HG03108 (cell line): Measurements from ENCODE around the gene SOX1.

Experiments used
- ATAC-seq: cut with Tn5 transposase; IDR thresholded peaks from one replicate; pipeline ENCODE4 v1.9.1; 2021; ENCODE audit warnings: moderate library complexity; ENCODE audit not compliant: unreplicated experiment

The SOX1 gene

DNA sequence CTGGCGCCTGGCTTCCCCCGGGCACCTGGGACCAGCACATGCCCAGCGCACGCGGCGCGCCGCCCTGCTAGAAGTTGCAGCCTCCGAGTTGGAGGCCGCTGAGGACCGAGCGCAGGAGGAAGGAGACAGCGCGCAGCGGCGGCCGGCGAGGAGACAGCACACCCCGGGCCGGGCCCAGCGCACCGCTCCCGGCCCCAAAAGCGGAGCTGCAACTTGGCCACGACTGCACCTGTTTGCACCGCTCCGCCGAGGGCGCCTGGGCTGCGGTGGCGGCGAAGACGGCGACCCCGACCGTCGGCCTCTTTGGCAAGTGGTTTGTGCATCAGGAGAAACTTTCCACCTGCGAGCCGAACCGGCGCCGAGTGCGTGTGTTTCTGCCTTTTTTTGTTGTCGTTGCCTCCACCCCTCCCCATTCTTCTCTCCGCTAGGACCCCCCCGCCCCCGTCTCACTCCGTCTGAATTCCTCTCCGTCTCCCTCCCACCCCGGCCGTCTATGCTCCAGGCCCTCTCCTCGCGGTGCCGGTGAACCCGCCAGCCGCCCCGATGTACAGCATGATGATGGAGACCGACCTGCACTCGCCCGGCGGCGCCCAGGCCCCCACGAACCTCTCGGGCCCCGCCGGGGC is at the start of gene SOX1:
Gene SOX1, plus strand, starts transcription at position 34 of the 626 bp plus-strand sequence. Its CDS starts 510 bp downstream, at position 544.
- ATAC-seq, result no peak

- ATAC-seq, result no peak
Measured at GRCh38 chr13:112024577-112024976, 42.4 kb upstream of the SOX1 start.

GRCh38 chr13:112027250-112027649 is 39.7 kb upstream of the SOX1 start:
- no peak for ATAC-seq

GRCh38 chr13:112028481-112028880 is 38.5 kb upstream of the SOX1 start:
- no peak for ATAC-seq

DNA sequence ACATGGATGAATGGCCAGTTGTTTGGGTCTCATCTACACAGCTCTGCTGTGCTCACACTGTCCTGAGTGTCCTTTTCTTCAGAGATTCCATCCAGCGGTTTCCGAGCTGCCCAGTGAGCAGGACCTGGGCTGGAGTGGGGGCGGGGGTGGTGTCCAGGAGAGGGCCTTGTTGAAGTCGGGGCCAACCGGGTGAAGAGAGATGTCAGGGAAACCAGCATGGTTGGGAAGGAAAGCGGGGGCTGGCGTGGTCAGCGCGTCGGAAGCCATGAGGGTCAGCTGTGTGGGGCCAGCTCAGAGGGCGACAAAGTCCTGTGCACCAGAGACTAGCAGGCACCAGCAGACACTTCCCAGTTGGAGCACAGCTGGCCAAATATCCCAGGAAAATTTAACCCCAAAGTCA is 37.8 kb upstream of the SOX1 start:
- no peak for ATAC-seq

DNA sequence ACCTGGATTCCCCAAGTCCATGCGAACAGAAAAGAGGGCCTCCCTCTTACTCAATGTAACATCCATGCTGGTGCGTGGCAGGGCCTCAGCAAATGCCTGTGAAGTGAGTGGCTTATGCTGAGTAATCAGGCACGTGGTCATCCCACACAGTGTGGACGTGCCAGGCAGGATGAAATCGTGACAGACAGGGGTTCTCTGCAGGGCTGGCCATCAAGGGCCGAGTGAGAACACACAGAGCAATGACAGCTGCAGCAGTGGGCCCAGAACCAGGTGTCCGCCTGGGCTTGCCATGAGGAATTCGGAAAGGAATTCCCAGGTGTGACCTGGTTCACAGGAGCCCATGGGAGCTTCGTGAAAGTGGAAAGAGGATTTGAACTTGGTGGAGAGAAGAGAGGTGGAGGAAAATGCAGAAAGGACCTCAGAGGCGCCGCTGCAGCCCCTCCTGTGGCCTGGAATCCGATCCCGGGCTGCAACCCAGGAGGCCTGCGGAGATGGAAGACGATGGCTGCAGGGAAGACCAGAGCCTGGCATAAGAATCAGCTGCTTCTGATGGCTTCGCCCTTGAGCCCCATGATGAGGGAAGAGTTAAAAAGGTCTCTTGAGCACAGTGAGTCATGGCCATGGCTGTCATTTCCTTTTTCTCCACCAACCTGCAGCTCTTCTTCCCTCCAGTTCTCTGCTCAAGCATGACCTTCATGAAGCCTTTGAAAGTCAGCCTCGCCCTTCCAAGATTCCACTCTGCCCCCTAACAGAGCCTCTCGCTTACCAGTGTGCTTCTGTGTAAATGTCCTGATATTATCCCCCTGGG is 34.6 kb upstream of the SOX1 start:
- ATAC-seq, result no peak

DNA sequence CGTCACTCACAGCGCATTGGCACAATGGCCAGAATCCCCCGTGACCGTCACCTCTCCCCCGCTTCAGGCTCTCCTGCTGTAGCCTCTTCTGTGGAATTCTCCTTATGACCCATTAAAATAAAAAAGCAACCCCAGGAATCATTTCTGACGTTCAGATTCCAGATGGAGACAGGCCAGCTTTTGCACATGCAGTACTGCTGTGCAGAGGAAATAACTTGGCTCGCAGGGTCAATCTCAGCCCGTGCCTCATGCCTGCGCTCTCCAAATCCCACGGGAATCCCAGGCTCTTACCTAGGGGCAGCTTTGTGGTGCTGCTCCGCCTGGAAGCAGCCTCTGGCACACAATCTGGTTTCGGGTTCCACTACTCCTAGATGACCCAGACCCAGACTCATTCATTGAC is 32.7 kb upstream of the SOX1 start:
- no peak for ATAC-seq

- ATAC-seq, result no peak
Measured at GRCh38 chr13:112034846-112035245, 32.1 kb upstream of the SOX1 start.

DNA sequence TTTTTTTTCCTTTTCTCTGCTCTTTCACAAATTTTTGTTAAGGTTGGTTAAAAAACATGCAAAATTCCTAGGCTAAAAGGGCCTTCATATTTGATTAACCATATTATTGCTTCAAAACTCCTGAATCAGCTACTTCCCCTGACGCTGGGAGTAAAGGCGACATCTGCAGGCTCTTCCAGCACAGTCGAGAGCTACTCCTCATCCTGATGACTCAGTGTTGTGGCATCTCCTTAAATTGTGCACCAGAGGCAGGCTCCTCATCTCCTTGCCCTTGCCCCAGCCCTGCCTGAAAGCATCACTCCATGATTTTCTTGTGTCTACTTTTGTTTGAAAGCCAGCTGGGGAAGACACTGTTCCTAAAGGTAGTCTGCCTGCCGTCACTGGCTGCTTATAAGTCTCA is 24.5 kb upstream of the SOX1 start:
- ATAC-seq, result no peak

GRCh38 chr13:112052213-112052612 is 14.7 kb upstream of the SOX1 start:
- no peak for ATAC-seq

- no peak for ATAC-seq
Measured at GRCh38 chr13:112053167-112053743, 13.7 kb upstream of the SOX1 start.

GRCh38 chr13:112053744-112054615 is 13.0 kb upstream of the SOX1 start:
- no peak for ATAC-seq

GRCh38 chr13:112054616-112055015 is 12.3 kb upstream of the SOX1 start:
- ATAC-seq, result no peak

DNA sequence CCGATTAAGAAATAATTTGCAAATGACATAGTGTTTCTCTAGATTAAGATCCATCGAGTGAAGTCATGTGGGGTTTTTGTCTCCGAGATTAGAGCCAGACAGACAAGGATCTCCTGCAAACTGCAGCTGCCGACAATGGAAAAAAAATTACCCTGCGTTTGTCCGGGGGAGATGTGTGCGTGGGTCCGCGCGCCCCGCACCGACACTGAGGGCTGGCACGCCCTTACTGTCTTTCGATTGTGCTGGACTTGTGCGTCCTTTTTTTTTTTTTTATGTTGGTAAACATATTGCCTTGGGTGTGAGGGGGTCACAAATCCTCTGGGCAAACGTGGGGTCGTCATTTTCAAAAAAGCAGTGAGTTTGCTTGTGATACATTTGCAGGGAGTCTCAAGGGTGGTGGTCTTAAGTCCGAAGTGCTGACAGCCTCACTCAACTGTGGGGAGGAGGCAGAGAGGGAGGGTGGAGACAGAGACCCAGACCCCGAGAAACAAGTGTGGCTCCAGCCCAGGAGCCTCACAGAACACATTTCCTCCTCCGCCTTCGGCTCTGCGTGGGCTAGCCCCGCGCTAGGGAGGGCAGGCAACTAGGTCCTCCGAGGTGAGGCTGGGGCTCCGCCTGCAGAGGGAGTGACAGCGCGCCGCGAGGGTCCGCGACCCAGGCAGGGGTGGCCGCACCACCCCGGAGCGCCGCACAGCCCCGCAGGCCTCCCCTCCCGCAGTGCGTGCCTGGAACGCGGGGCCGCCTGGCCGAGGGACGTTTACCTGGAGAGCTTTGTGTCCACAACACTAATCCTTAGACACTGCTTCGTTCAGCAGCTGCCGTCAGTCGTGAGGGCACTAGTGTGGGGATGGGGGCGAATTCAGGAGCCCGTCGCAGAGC is 11.7 kb upstream of the SOX1 start:
- no peak for ATAC-seq

DNA sequence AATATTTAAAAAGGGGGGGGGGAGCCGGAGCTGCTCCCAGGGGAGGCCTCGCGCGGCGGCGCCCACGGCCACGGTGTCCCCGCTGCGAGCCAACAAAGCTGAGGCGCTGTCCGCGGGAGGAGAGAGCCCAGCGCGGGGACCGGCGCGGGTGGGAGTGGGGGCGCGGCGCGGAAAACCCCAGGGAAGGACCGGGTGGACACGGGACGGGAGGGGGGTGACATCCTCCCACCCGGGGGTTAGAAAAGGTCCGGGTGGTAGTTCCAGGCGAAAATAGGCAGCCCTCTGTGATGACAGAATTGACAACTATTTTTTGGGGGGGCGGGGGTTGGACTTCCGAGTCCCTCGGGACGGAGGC is 11.1 kb upstream of the SOX1 start:
- ATAC-seq, result no peak

GRCh38 chr13:112056284-112056727 is 10.6 kb upstream of the SOX1 start:
- ATAC-seq, result no peak

DNA sequence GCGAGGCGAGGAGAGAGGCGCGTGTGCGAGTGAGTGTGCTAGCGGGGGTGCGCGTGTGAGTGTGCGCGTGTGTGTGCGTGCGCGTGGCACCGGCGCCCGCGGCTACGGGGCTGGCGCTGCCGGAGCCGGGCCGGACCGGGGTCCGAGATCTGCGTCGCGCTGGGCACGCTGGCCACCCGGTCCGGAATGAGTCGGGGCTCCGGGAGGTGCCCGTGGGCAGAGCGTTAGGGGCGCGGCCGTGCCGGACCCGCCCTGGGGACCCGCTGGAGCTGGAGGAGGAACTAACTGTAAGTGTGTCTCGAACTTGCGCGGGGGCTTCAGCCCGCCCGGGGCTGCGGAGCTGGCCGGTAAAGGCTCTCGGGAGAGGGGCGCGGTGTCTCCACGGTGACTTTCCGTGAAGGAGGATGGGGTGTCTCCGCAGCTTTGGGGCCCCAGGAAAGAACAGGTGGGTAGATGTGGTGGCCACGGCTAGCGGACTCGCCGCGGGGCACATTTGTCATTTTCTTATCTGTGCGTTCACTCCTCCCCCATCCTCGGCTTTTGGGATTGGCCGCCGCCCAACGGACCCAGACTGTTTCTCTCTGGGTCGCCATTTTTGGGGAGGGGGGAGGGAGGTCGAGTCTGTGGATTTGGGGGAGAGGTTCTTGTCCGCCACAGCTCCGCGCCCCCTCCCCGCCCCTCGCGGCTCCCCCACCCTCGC is 10.1 kb upstream of the SOX1 start:
- no peak for ATAC-seq

DNA sequence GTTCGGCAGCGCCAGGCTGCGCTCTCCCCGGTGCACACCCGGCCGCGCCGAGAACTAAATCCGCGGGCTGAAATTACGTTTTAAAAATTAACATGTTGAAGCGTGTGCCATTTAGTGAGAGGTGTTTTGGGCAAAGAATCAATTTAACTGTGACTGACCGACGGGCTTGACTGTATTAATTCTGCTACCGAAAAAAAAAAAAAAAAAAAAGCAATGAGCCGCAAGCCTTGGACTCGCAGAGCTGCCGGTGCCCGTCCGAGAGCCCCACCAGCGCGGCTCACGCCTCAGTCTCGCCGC is 9.6 kb upstream of the SOX1 start:
- ATAC-seq, result no peak

- ATAC-seq, result no peak
Measured at GRCh38 chr13:112057736-112058518, 9.0 kb upstream of the SOX1 start.
